GM18526 (cell line): ENCODE data around the gene FLT3LG.

Source experiments
- POLR2A ChIP-seq: IDR thresholded peaks from 3 replicates; pipeline ENCODE4 v1.6.1; 2011; ENCODE audit not compliant: insufficient read length; ENCODE audit errors: extremely low read depth

FLT3LG gene

DNA sequence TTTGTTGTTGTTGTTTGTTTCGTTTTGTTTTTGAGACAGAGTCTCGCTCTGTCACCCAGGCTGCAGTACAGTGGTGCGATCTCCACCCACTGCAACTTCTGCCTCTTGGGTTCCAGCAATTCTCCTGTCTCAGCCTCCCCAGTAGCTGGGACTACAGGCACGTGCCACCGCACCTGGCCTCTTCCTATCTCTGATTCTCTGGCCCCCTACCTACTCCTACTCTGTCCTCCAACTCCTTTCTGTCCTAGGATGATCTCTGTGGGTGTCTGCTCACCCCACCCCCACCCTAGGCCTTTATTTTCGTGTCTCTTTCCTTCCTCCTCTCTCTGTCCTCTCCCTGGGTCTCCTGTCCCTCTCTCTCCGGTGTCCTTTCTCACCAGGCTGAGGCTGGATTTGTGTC is 23.6 kb upstream of the FLT3LG start:
- no peak for TF ChIP-seq POLR2A

DNA sequence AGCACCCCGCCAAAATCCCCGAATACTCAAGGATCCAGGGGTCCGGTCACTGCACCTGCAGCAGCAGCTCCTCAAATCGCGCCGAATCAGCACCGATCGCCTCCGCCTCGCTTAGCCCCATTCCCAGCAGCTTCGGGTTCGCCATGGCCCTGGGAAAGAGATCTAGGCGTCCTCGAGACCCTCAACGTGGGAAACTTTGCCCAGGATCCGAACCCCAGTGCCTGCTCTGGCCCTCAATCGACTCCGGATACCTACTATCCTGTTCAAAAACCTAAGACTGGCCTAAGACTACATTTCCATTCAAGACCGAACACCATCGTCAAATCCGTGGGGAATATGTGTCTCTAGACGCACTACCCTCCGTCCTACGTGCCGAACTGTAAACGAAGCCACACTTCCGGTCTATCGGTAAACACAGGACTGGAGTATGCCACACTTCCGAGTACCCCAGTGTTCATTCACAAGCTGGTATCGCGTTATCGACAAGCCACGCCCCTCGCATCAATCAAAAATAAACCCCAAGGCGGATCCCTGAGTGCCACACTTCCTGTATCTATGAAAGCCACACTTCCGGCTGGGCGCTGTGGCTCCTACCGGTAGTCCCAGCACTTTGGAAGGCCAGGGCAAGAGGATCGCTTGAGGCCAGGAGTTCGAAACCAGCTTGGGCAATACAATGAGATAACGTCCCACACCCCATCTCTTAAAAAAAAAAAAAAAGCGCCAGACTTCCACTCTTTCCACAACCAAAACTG is 22.4 kb upstream of the FLT3LG start, which contains the start of gene PIH1D1:
PIH1D1 (minus strand) TSS at position 385 of the 752 bp plus-strand sequence; CDS start at position 145, 240 bp downstream.
- TF ChIP-seq POLR2A: peak; percentile 68

DNA sequence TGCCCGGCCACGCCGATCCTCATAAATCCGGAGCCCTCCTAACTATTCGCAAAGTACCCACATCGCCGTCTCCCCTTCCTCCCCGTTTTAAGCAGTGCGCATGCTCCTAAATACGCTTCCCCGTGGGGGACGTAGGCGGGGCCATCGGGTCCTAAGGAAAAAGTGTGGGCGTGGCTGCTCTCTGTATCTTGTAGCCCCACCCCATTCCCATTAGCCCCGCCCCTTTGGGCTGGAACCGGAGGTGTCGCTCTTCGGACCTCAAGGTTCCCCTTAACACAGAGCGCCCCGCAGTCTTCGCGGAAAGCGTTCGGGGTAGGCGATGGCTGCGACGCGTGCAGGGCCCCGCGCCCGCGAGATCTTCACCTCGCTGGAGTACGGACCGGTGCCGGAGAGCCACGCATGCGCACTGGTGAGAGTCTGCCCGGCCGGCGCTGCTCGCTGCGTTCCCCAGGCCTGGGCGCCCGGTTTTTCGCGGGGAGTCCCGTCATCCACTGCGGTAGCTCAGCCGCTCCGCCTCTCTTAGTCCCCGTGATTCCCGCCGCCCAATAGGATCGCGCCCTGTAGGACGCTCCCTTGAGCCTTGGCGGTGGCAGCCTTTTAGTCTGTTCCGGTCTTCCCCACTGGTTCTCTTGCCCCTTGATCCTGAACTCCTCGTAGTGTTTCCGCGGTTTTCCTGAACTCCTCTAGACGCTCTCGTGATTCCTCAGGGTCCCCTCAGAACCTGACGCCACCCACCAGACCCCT is 20.8 kb upstream of the FLT3LG start, which contains the start of gene ALDH16A1:
ALDH16A1 (plus strand) TSS at position 213 of the 744 bp plus-strand sequence; CDS start at position 320, 107 bp downstream.
- peak; percentile 96 for TF ChIP-seq POLR2A

GRCh38 chr19:49453757-49454240 is 20.2 kb upstream of the FLT3LG start:
- no peak for TF ChIP-seq POLR2A

DNA sequence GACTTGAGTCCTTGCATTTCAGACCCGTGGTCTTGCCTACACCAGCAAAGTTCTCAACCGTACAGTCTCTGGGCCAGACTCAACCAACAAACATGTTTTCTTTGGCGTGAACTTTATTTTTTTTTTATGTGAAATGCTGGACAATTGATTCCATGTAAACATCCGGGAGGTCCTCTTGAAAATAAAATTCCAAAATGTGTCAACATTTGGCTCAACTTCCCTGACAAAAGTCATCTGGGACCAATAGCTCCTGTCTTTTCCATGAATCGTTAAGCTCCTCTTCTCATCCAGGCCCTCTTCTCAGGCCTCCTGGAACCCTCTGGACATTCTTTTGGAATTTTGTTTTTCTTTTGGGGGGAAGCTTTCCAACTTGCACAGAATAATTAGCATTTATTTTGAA is 18.2 kb upstream of the FLT3LG start:
- no peak for TF ChIP-seq POLR2A

DNA sequence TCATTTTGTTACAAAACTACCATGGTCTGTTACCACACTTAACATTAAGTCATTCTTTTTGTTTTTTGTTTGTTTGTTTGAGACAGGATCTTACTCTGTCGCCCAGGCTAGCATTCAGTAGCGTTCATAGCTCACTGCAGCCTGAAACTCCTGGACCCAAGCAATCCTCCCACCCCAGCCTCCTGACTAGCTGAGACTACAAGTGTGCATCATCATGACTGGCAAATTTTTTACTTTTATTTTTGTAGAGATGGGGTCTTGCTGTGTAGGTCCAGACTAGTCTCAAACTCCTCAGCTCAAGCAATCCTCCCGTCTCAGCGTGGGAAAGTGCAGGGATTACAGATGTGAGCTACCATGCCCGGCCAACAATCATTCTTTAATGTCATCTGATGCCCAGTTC is 17.7 kb upstream of the FLT3LG start:
- TF ChIP-seq POLR2A: no peak

DNA sequence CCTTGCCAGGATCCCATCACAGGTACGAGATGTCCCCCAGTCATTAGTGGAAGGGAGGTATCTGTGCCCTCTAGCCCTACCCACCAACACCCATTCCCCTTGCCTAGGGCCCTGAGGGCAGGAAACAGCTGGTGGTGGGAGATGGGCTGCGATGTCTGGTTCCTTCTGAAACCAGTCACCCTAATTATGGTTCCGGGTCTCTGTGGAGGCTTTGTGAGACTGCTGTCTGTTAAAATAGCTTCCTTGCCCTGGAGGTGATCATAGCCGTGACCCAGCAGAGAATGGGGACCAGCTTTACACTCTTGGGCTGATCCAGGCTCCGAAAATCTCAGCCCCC is 15.5 kb upstream of the FLT3LG start:
- no peak for TF ChIP-seq POLR2A

GRCh38 chr19:49459388-49459787 is 14.6 kb upstream of the FLT3LG start:
- no peak for TF ChIP-seq POLR2A

DNA sequence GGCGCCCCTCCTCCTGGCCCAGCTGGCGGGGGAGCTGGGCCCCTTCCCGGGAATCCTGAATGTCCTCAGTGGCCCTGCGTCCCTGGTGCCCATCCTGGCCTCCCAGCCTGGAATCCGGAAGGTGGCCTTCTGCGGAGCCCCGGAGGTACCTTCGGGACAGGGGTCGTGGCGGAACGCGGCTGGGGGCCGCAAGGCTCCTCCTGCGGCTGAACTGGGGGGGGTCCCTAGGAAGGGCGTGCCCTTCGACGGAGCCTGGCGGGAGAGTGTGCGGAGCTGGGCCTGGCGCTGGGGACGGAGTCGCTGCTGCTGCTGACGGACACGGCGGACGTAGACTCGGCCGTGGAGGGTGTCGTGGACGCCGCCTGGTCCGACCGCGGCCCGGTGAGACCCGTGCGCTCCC is 12.4 kb upstream of the FLT3LG start:
- no peak for TF ChIP-seq POLR2A

DNA sequence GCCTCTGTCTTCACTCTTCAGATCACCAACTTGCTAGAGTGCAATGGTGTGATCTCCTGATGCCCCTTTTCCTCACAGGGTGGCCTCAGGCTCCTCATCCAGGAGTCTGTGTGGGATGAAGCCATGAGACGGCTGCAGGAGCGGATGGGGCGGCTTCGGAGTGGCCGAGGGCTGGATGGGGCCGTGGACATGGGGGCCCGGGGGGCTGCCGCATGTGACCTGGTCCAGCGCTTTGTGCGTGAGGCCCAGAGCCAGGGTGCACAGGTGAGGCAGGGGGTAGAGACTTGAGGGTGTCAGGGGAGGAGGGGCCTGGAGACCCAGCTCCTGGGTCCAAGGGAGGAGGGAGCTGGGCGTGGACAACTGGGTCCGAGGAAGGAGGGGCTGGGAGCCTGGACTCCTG is 11.5 kb upstream of the FLT3LG start:
- TF ChIP-seq POLR2A: no peak

DNA sequence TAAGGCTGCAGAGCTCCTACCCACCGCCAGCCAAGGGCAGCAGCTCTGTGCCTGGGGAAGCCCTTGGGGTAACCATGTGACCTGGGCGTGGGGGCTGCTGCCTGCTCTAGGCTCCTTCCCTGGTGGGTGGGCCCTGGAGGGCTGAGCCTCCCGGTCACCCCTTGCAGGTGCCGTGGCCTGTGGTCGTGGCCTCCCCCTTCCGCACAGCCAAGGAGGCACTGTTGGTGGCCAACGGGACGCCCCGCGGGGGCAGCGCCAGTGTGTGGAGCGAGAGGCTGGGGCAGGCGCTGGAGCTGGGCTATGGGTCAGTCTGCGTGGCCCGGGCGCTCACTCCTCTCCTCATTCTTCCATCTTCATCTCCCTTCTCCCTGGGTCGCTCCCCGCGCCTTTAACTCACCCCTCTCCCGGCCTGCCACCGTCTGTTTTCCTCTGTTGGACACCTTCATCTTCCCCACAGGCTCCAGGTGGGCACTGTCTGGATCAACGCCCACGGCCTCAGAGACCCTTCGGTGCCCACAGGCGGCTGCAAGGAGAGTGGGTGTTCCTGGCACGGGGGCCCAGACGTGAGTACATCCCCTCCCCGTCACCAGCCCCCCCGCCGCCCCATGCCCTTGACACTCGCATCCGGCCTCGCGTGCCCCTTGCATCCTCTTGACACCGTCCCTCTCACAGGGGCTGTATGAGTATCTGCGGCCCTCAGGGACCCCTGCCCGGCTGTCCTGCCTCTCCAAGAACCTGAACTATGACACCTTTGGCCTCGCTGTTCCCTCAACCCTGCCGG is 9.9 kb upstream of the FLT3LG start:
- TF ChIP-seq POLR2A: no peak

- no peak for TF ChIP-seq POLR2A
Observed at GRCh38 chr19:49465371-49465770, 8.6 kb upstream of the FLT3LG start.

- TF ChIP-seq POLR2A: no peak
Observed at GRCh38 chr19:49468199-49468598, 5.8 kb upstream of the FLT3LG start.

- TF ChIP-seq POLR2A: no peak
Observed at GRCh38 chr19:49468746-49469447, 5.1 kb upstream of the FLT3LG start.
